ENCODE measurements around the gene TMEM19. TPM values are rescaled to one million over a fixed set of nuclear protein-coding genes. Genes with fewer than 3 reads are reported as not detected.

TMEM19 gene
- total RNA-seq, 1 experiment from 2014 or later, result 17.3 TPM

GRCh38 chr12:71688961-71689570 lies 3.2 kb downstream of the TMEM19 start:
- H3K27ac Mint-ChIP-seq, result no peak overlapping the region
- H3K4me1 ChIP-seq (ENCODE audit: insufficient read depth, low read length), result no peaks in the 10 kb centered on the region
- H3K9ac ChIP-seq (ENCODE audit: extremely low read depth, insufficient read length, low read length), result no peak overlapping the region
- no peak overlapping the region for H3K14ac ChIP-seq (ENCODE audit: insufficient read depth, low read length)
- H3K27me3 Mint-ChIP-seq (ENCODE audit: low read depth), result no peaks in the 10 kb centered on the region
- H2AFZ ChIP-seq (ENCODE audit: low read length), result no peak overlapping the region
- no peak overlapping the region for H4K91ac ChIP-seq (ENCODE audit: insufficient read length, low read depth, low read length)
- no peaks in the 10 kb centered on the region for H3K23me2 ChIP-seq (ENCODE audit: insufficient read length, low read depth, low read length, poor library complexity, severe bottlenecking)
- no peak overlapping the region for H2BK5ac ChIP-seq (ENCODE audit: insufficient read length, low read length)
- no peaks in the 10 kb centered on the region for H4K20me1 ChIP-seq (ENCODE audit: control insufficient read depth, insufficient read depth, insufficient read length)
- H3K79me1 ChIP-seq (ENCODE audit: insufficient read depth, low read depth, low read length, poor library complexity, severe bottlenecking), result no peaks in the 10 kb centered on the region
- no peak overlapping the region for H2BK20ac ChIP-seq (ENCODE audit: low read depth, low read length, poor library complexity, severe bottlenecking)
- H3K23ac ChIP-seq (ENCODE audit: insufficient read length, low read depth, low read length), result no peak overlapping the region
- peaks cover 6 to 9% of the 10 kb centered on the region in 2 experiments for H3K4me1 Mint-ChIP-seq
- H3K4me2 ChIP-seq (ENCODE audit: insufficient read depth, insufficient read length, low read length), result no peak overlapping the region
- DNase-seq, result no peak
- H3K18ac ChIP-seq (ENCODE audit: insufficient read length, low read depth, low read length), result no peak overlapping the region
- no peak overlapping the region for H4K5ac ChIP-seq (ENCODE audit: insufficient read length, low read depth, low read length)
- H2BK15ac ChIP-seq (ENCODE audit: low read depth, low read length), result no peak overlapping the region
- no peaks in the 10 kb centered on the region for H3K79me2 ChIP-seq (ENCODE audit: insufficient read depth, low read length)
- H3K27me3 ChIP-seq (ENCODE audit: insufficient read depth, low read length), result no peaks in the 10 kb centered on the region
- H2BK120ac ChIP-seq (ENCODE audit: low read depth, low read length, poor library complexity, severe bottlenecking), result no peak overlapping the region
- no peaks in the 10 kb centered on the region for H3K9me3 ChIP-seq (ENCODE audit: control insufficient read depth, low read depth, low read length)
- no CpG with 5 or more reads among the region's 5 CpGs for WGBS (ENCODE audit: extremely low coverage, insufficient read length, low lambda C conversion rate)
- no peak overlapping the region for H2AK5ac ChIP-seq (ENCODE audit: insufficient read length, low read length)
- no peak for TF ChIP-seq CTCF (conservative IDR thresholded peaks at IDR 0.05)
- H3K27ac ChIP-seq (ENCODE audit: insufficient read length, low read depth, low read length), result no peak overlapping the region
- no peak overlapping the region for H3T11ph ChIP-seq (ENCODE audit: low read length)
- no peak overlapping the region for H2BK12ac ChIP-seq (ENCODE audit: insufficient read length, low read depth, low read length)
- no peaks in the 10 kb centered on the region for H3K9me3 Mint-ChIP-seq
- H3K4ac ChIP-seq (ENCODE audit: low read depth, low read length), result no peak overlapping the region
- no peak overlapping the region for H4K8ac ChIP-seq (replicated peaks; ENCODE audit: insufficient read length, low read depth, low read length)
- H3K36me3 Mint-ChIP-seq (ENCODE audit: insufficient read depth in 1 of 3, low read depth in 3 of 3), result no peaks in the 10 kb centered on the region; a peak in 1 of 7 replicates
- no peak overlapping the region for H3K56ac ChIP-seq (ENCODE audit: insufficient read length, low read depth, low read length)
- H3K4me3 Mint-ChIP-seq, result no peak overlapping the region
